NCI-H2171 treated with DMSO at 0.1 percent for 48 hours (cell line): ENCODE data around the gene ADAMTS14.
"Not testable (repeated sequence)": the region's sequence is repeated elsewhere in the genome, so short reads cannot be mapped to it uniquely, and the experiment has no call there.

Source experiments
- DNase-seq: peaks from one replicate; lab custom pipeline; 2025; lab: John Stamatoyannopoulos, UW

The ADAMTS14 gene, protein sequence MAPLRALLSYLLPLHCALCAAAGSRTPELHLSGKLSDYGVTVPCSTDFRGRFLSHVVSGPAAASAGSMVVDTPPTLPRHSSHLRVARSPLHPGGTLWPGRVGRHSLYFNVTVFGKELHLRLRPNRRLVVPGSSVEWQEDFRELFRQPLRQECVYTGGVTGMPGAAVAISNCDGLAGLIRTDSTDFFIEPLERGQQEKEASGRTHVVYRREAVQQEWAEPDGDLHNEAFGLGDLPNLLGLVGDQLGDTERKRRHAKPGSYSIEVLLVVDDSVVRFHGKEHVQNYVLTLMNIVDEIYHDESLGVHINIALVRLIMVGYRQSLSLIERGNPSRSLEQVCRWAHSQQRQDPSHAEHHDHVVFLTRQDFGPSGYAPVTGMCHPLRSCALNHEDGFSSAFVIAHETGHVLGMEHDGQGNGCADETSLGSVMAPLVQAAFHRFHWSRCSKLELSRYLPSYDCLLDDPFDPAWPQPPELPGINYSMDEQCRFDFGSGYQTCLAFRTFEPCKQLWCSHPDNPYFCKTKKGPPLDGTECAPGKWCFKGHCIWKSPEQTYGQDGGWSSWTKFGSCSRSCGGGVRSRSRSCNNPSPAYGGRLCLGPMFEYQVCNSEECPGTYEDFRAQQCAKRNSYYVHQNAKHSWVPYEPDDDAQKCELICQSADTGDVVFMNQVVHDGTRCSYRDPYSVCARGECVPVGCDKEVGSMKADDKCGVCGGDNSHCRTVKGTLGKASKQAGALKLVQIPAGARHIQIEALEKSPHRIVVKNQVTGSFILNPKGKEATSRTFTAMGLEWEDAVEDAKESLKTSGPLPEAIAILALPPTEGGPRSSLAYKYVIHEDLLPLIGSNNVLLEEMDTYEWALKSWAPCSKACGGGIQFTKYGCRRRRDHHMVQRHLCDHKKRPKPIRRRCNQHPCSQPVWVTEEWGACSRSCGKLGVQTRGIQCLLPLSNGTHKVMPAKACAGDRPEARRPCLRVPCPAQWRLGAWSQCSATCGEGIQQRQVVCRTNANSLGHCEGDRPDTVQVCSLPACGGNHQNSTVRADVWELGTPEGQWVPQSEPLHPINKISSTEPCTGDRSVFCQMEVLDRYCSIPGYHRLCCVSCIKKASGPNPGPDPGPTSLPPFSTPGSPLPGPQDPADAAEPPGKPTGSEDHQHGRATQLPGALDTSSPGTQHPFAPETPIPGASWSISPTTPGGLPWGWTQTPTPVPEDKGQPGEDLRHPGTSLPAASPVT

DNA sequence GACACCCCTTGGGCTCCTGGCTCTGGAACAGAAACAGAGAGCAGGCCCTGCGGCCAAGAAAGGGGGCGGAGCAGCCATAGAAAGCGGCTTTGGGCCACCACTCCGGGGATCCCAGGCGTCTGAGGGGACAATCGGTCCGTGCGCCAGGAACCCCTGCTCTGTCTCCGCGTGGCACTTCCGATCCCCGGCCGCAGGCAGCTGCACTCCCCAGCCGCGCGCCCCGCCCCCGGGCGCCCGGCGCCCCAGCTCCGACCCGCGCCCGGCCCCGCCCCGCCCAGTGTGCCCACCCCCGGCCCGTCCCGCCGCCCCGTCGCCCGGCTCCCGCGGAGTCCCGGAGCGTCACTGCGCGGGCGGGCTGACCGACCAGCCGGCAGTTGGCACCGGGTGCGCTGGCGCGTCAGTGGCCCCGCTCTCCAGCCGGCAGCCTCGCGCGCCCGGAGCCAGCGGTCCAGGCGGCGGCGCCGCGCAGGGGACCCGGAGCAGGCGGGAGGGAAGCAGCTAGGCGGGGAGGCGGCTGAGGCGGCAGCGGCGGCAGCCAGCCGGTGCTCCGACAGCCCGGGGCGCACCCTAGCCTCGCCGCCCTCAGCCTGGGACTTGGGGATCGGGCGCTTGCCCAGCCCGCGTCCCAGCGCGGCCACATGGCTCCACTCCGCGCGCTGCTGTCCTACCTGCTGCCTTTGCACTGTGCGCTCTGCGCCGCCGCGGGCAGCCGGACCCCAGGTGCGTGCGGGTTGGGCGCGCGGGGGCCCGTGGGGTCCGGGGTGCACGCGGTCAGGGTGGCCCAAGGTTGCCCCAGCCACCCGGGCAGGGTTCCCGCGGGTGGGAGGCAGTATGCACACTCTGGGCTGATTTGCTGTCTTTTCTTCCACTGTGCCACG, at the start of gene ADAMTS14:
Gene ADAMTS14 (plus strand): TSS at position 342 of the 878 bp plus-strand sequence. CDS start 297 bp downstream, at position 639.
- peak; percentile 29 for DNase-seq

DNA sequence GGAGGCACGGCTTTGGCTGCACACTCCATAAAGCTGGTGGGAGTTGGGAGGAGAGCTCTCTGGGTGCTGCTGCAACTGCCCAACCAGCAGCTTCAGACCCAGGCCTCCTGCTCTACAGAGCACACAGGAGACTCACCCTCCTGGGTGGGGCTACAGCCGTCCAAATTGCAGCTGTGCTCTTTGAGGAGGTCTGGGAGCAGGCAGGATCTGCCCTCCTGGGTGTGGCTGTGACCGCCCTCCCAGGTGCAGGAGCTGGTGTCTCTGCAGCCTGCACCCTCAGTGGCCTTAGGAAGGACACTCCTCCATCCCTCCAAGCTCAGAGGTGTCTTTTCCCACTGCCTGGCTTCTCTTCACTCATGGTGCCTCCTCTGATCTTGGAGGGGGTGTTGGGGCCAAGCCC, 49.8 kb upstream of the ADAMTS14 start:
- no peak for DNase-seq

DNA sequence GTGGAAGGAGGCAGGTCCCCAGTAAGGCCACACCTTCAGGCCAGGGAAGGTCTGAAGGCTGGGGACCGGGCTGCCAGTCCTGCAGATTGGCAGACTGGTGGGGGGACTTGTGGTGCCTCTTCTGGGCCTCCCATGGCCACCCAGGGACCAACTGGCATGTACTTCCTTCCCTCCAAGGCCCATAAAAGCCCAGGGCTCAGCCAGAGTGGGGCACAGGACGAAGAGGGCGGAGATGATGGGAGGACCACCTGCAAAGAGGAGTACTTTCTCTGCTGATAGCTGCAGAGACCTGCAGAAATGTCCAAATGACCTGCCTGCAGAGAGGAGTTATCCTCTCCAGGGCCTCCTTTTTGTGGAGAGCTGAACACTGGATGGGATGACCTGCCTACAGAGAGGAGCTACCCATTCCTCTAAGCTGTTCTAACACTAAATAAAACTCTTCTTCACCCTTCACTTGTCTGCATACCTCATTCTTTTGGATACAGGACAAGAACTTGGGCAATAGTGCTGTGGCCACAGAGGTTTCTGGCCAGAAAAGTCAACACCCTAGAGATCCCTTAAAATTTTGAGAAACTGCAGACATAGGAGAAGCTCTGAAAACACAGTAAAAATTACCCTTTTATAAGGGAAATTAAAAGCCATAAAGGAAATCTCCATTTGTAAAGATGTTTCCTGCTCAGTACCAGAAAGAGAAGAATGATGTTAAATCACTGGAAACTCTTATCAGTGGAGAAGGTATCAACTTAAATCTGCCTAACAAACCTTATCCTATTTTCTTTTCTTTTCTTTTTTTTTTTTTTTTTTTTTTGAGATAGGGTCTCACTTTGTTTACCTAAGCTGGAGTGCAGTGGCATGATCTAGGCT, 49.1 kb upstream of the ADAMTS14 start:
- no peak for DNase-seq

DNA sequence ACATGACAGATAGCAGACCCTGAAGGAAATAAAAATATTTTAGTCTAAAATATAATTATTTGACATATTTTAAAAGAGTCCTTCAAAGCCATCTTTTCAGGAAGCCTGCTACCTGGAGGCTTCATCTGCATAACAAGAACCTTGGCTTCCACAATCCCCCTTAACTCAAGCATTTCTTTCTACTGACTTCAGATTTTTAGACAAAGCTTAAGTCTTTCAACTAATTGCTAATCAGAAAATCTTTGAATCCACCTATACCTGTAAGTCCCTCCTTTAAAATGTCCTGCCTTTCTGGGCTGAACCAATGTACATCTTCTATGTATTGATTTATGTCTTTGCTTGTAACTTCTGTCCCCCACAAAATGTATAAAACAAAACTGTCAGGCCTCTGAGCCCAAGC, 46.2 kb upstream of the ADAMTS14 start:
- no peak for DNase-seq

DNA sequence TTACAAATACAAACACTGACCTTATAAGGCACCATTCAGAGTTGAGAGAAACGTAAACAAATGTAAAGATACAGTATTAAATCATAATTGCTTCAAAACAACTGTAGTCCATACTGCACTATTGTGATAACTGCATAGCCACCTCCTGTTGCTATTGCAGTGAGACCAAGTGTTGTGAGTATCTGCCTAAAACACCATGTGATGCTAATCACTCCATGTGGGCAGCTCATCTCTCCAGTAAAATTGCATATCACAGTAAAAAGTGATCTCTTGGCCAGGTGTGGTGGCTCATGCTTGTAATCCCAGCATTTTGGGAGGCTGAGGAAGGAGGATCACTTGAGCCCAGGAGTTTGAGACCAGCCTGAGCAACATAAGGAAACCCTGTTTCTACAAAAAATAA, 43.0 kb upstream of the ADAMTS14 start:
- DNase-seq: no peak

DNA sequence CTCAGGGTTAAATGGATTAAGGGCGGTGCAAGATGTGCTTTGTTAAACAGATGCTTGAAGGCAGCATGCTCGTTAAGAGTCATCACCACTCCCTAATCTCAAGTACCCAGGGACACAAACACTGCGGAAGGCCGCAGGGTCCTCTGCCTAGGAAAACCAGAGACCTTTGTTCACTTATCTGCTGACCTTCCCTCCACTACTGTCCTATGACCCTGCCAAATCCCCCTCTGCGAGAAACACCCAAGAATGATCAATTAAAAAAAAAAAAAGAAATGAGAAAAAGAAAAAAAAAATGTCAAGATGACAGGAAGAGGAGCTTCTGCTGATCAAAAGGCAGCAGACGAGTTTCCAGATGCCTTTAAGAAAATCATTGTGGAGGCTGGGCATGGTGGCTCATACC, 40.6 kb upstream of the ADAMTS14 start:
- DNase-seq: not testable (repeated sequence)

DNA sequence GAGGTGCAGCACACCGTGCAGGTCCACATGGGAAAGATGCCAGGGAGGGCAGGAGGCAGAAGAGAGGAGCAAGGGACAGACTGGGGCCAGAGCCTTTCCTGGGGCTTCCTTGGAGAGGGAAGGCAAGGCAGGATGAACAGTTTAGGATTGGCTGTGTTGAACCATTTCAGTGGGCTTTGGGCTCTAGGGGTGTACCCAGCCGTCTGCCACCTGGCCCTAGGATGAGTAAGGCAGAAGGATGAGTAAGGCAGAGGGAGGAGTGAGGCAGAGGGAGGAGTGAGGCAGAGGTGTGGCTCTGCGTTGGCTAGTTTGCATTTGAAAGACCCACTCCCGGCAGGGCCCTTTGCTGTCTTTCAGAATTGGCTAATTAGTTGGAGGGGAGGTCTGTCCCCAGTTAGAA, 38.3 kb upstream of the ADAMTS14 start:
- DNase-seq: no peak

DNA sequence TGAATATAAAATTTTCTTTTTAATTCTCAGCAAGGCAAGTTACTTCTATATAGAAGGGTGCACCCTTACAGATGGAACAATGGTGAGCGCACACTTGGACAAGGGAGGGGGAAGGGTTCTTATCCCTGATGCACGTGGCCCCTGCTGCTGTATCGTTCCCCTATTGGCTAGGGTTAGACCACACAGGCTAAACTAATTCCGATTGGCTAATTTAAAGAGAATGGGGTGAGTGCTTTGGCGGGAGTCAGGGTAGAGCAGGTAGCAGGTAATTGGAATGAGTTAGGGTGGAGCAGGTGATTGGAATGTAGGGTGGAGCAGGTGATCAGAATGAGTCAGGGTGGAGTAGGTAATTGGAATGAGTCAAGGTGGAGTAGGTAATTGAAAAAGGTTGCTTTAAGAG, 37.8 kb upstream of the ADAMTS14 start:
- DNase-seq: not testable (repeated sequence)

DNA sequence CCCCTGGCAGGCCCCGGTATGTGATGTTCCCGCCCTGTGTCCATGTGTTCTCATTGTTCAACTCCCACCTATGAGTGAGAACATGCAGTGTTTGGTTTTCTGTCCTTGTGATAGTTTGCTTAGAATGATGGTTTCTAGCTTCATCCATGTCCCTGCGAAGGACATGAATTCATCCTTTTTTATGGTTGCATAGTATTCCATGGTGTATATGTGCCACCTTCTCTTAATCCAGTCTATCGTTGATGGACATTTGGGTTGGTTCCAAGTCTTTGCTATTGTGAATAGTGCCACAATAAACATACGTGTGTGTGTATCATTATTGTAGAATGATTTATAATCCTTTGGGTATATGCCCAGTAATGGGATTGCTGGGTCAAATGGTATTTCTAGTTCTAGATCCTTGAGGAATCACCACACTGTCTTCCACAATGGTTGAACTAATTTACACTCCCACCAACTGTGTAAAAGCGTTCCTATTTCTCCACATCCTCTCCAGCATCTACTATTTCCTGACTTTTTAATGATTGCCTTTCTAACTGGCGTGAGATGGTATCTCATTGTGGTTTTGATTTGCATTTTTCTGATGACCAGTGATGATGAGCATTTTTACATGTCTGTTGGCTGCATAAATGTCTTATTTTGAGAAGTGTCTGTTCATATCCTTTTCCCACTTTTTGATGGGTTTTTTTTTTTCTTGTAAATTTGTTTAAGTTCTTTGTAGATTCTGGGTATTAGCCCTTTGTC, 32.5 kb upstream of the ADAMTS14 start:
- not testable (repeated sequence) for DNase-seq

DNA sequence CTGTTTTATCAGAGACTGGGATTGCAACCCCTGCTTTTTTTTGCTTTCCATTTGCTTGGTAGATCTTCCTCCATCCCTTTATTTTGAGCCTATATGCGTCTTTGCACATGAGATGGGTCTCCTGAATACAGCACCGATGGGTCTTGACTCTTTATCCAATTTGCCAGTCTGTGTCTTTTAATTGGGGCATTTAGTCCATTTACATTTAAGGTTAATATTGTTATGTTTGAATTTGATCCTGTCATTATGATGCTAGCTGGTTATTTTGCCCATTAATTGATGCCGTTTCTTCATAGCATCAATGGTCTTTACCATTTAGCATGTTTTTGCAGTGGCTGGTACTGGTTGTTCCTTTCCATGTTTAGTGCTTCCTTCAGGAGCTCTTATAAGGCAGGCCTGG, 29.0 kb upstream of the ADAMTS14 start:
- not testable (repeated sequence) for DNase-seq

DNA sequence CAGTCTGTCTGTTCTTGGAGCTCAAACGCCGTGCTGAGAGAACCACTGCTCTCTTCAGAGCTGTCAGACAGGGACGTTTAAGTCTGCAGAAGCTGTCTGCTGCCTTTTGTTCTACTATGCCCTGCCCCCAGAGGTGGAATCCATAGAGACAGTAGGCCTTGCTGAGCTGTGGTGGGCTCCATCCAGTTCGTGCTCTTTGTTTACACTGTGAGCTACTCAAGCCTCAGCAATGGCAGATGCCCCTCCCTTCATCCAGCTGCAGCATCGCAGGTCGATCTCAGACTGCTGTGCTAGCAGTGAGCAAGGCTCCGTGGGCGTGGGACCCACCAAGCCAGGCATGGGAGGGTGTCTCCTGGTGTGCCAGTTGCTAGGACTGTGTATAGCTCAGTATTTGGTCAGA, 27.3 kb upstream of the ADAMTS14 start:
- not testable (repeated sequence) for DNase-seq

DNA sequence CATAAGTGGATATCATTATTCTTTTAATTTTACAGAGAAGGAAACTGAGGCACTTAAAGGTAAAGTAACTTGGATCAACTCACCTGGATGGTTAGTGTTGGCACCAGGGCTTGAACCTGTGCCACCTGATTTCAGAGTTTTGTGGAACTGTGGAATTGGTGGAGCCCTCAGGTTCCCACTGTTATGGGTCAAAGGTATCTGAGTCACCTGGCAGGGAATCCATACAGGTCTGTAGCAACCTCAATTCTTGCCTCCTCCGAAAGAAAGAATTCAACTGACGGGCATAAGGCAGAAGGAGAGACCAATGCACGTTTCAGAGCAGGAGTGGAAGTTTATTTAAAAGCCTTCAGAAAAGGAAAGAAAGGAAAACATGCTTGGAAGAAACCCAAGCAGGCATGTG, 25.2 kb upstream of the ADAMTS14 start:
- DNase-seq: no peak

DNA sequence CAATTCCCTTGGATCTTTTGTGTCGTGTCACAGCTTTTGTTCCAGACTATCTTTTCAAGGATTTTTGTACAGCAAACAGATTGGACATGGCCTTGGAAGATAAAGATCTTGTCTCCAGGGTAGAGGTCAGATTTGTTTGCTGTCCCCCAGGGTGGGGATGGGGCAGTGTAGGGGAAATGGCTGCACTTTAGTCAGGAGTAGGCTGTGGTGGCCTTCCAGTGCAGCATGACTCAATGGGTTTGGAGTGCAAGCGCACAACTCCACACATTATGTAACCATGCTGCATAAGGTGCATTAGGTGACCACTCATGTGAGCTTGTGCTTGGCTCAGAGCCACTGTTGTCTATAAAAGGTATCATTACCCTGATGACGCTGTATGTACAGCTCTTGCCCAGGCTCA, 23.9 kb upstream of the ADAMTS14 start:
- DNase-seq: no peak

DNA sequence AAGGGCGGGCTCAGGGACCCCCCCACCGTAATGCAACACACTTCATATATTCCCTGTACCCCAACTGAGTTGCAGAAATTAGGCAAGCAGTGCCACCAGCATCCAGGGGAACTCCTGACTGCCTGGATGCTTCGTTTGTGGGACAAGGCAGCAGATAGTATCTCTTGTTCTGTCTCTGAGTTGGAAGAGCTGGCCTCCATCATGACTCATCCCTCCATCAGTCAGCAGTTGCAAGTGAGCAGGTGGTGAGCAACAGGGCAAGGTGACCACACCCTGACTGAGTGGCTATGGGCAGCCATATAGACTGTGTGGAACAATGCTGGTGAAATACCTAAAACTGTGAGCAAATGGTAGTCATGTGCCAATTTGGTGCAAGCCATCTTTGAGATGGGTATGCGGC, 22.8 kb upstream of the ADAMTS14 start:
- no peak for DNase-seq

DNA sequence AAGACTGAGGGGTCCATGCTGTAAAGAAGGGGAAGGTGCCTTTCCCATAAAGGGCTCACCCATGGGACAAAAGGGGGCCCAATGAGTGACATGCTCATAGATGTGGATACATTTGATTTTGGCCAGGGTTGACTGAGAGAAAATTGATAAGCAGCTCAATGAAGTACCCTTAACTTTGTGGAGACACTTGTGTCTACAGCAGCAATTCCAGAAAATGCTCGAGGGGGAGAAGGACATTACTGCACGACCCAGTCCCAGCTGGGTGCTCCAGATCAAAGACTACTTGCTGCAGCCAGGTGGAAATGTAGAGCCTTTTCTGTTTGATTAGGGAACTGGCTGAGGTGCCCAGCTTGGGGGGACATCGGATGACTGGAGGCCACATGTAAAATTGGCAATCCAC, 22.2 kb upstream of the ADAMTS14 start:
- no peak for DNase-seq

DNA sequence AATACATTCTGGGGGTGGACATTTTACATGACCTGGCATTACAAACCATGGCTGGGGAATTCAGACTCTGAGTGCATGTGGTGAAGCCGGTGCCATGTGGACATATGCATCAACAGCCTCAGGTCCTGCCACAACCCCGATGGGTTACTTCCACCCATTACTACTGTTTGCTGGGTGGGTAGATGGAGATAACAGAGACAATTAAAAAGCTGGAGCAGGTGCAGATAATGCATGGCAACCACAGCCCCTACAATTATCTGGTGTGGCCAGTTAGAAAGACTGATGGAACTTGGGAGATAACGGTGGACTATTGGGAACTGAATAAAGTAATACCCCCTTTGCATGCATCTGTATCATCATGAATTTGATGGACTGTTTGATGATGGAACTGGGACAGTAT, 21.6 kb upstream of the ADAMTS14 start:
- no peak for DNase-seq

DNA sequence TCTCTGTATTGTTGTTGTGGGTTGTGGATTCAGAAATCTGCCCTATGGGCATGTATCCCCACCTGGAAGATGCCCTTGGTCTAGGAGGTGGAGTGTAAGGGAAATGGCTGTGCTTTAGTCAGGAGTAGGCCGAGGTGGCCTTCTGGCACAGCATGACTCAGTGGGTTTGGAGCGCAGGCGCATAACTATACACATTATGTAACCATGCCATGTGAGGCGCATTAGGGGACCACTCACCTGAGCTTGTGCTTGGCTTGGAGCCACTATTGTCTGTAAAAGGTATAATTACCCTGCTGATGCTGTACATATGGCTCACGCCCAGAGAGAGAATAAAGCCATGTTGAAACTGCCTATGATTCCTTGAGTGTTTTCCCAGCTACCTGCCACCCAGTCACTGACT, 20.6 kb upstream of the ADAMTS14 start:
- no peak for DNase-seq

DNA sequence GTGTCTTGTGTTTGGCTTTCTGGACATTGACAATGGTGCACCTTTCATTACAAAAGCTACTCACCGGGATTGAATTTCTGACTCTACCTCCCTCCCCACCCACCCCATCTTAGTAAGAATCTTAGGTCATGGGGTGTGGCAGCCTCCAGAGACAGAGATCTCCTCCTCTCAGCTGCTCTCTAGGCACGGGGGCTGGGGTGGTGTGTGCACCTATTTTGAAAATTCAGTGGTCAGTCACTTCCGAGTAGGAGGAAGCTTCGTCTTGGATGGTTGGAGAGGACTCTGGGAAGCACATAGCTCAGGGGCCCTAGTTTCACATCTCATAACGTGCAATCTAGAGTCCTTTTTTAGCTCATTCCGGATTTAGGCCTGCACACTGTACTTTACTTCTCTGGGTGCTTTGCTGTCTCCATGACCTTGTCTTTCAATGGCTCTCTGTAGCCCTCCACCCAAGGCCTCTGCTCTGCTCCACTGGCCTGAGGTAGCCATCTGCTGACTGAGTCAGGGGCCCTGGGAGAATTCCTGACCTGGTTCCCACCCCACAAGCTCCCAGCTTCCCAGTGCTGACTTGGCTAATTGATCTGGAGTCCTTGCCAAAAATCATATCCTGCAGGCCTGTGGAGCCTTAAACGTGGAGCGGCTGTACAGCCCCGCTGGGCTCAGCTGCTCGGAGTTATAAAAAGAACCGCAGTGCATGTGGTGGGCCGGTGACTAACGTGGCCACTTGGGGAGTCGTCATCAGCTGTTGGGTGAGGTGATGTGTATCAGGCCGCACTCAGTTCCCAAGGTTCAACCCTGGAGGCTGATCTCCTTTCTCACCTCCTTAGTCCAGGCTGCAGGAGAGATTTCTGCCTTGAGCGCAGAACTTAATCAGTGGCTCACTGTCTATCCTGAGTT, 19.3 kb upstream of the ADAMTS14 start:
- DNase-seq: no peak

DNA sequence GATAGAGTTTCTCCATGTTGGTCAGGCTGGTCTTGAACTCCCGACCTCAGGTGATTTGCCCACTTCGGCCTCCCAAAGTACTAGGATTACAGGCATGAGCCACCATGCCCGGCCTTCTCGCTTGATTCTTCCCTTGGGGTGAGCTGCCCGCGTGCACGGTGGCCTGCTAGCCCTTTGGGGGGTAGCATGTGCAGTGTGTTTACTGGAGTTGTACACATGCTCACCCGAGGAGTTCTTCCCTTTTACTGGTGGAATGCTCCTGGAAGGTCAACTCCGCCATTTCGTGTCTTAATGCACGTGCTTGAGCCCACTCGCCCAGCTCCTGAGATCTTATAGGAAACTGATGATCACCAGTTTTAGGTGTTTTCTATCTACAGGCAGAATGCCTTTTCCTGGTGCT, 17.0 kb upstream of the ADAMTS14 start:
- no peak for DNase-seq
